ENCODE results near the gene HNRNPA2B1. TPM values are rescaled to one million over a fixed set of nuclear protein-coding genes. Genes with fewer than 3 reads are reported as not detected.

The HNRNPA2B1 gene
- total RNA-seq, 6 donors from 2014 or later = 192 to 416 (median 314) TPM

GRCh38 chr7:26141077-26141476 lies 59.5 kb downstream of the HNRNPA2B1 start:
- Histone ChIP-seq H3K27me3 (no peaks in the 10 kb centered on the region), H3K4me1 (peaks cover 0 to 5% (median 4%) of the 10 kb centered on the region in 4 donors), H3K4me3 (no peak overlapping the region), H3K9me3 (no peaks in the 10 kb centered on the region), H3K27ac (no peak overlapping the region), H3K36me3 (no peaks in the 10 kb centered on the region)
- no peak for DNase-seq
- TF ChIP-seq POLR2AphosphoS5 (IDR thresholded peaks at IDR 0.05) (no peak), EP300 (IDR thresholded peaks at IDR 0.05) (no peak), POLR2A (IDR thresholded peaks at IDR 0.05) (no peak), CTCF (IDR thresholded peaks at IDR 0.05) (no peak)
- ATAC-seq (ENCODE audit: low FRiP score in 2 of 2) = peak in 1 of 2 donors; percentile 17
- 77 to 78% methylated on average over 2 of the region's 2 CpGs for WGBS, 2 donors

GRCh38 chr7:26140380-26140779 lies 60.2 kb downstream of the HNRNPA2B1 start:
- ATAC-seq (ENCODE audit: low FRiP score in 2 of 2) = no peak
- H3K4me1 ChIP-seq = peaks cover 0 to 5% (median 4%) of the 10 kb centered on the region in 4 donors
- no peaks in the 10 kb centered on the region for H3K9me3 ChIP-seq
- no peaks in the 10 kb centered on the region for H3K27me3 ChIP-seq
- H3K27ac ChIP-seq = no peak overlapping the region
- H3K4me3 ChIP-seq = no peak overlapping the region
- 97 to 100% methylated on average over 1 of the region's 1 CpG for WGBS, 2 donors
- DNase-seq = no peak
- no peak for TF ChIP-seq EP300 (IDR thresholded peaks at IDR 0.05)
- TF ChIP-seq POLR2AphosphoS5 (IDR thresholded peaks at IDR 0.05) = no peak
- TF ChIP-seq CTCF (IDR thresholded peaks at IDR 0.05) = no peak
- TF ChIP-seq POLR2A (IDR thresholded peaks at IDR 0.05) = no peak
- no peaks in the 10 kb centered on the region for H3K36me3 ChIP-seq

Other genes with a start within 250 kb of the HNRNPA2B1 start
- 10 to 100 TPM in 1 of 6 donors, 1 to 10 TPM in 5; 5.5 to 13.8 (median 7.0) TPM for gene NFE2L3, start 48.5 kb downstream of the HNRNPA2B1 start, total RNA-seq
- gene CBX3, start 999 bp upstream of the HNRNPA2B1 start, total RNA-seq = 100 to 1,000 TPM in 2 of 6 donors, 10 to 100 TPM in 4; 59.0 to 116 (median 89.8) TPM
- 10 to 100 TPM; 24.1 to 78.6 (median 36.4) TPM for gene SNX10, start 91.1 kb upstream of the HNRNPA2B1 start, total RNA-seq

Data from upper lobe of left lung (tissue), 6 donors.